ENCODE results near the gene DDX24.

Gene DDX24

DNA sequence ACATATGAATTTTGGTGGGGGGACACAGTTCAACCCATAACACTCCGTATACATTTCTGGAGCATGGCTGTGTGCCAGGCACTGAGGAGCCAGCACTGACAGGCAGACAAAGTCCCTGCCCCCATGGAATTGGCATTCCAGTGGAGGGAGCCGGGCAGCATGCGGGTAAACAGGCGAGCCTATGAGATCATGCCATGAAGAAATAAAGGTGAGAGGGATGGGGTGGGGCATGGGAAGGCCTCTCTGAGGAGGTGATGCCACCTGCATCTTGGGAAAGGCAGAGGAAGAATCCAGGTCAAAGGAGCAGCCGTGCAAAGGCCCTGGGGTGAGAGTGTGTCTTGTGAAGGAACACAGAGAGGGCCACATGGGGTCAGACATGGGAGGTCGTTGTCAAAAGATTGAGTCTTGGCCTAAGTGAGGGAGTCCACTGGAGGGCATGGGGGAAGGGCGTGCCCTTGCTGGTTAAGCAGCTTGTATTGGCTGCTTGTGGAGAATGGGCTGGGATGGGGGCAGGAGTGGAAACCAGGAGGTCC lies 51.3 kb downstream of the DDX24 start:
- no peak for DNase-seq

DNA sequence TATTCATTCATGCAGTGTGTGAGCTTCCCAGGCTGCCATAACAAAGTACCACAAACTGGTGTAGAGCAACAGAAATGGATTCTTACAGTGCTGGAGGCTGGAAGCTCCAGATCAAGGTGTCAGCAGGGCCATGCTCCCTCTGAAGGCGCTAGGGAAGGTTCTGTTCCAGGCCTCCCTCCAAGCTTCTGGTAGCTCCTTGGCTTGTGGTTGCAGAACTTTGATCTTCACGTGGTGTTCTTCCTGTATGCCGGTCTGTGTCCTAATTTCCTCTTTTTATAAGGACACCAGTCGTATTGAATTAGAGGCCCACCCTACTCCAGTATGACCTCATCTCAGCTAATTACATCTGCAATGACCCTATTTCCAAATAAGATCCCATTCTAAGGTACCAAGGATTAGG lies 51.7 kb downstream of the DDX24 start:
- DNase-seq, result no peak

DNA sequence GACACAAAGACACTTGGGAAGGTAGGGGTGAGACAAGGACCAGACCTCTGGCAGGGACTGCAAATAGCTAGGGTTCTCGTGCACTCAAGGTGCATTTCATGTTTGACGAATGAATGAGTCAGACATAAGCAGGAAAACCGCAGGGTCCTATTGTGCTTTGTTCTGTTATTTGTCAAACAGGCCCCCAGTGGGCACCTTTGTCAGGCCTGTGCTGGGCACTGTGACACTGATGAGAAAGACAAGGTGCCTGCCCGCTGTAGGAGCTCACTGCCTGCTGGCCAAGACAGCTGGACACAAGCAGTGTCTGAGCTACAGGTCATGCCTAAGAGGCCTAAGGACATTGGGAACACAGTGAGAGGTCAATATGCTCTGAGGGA lies 52.6 kb downstream of the DDX24 start:
- DNase-seq, result no peak

DNA sequence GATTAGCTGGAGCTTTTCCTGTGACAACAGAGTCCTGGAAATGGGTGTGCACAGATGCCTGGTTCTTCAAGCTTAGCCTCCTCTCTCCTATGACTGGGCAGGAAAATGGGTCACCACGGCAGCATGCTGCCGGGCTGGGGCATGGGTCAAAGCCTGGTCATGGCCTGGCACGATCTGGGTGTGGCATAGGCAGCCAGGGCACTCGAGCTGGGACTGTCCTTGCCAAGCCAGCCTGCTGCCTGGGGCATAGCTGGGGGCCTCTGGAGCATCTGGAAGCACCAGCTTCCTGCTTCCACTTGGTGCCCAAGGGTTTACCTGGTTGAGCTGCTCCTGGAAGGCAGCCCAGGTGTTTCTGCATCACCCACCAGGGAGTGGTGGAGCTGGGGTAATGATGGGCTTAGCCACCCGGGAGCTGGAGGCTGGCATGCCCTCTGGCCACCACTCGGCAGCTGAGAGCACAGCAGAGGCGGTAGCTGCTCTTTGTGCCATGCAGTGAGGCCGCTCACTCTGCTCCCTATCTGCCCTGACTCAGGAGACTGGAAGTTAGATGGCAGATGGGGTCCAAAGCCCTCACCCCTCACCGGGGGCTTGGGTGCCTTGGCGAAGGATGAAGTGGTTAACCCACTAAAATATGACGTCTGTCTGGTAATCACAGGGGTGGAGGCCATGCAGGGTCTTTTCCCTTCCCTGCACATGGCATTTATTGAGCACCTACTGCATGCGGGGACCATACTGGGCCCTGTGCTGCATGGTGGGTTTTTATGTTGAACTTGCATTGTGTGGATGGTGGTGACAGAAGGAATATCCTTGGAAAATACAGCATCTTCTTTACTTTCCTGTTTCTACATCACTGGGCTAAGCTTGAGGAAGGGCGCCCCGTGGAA lies 53.2 kb downstream of the DDX24 start:
- no peak for DNase-seq

DNA sequence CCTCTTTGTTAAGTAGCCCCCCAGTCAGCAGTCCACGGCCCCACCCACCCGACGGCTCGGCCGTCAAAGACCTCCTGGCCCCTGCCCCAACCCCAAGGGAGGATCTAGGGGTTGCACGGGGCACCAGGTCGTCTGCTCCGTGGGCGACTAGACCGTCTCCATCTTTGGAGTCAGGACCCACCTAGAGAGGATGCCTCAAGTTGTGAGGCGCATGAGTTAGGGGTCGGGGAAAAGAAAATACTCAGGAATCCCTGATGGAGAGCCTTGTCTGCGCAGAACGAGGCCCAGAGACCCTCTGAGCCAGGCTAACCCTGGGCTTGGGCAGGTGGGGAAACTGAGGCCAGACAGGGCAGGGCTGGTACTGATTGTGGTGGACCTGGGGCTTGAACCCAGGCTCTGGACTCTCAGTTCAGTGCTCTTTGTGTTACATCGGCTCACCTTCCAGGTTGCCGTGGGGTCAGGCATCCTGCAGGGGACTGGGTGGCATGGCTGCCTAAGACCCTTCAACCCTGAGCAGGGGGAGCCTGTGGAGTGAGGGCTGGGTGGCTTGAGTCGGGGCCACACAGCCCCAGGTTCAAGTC lies 54.0 kb downstream of the DDX24 start:
- no peak for DNase-seq

- peak; percentile 97 for DNase-seq
Observed at GRCh38 chr14:94026173-94026888, 54.7 kb downstream of the DDX24 start, which contains the start of gene OTUB2. OTUB2 (plus strand) TSS chr14:94026340; CDS start chr14:94026538, 198 bp downstream.

DNA sequence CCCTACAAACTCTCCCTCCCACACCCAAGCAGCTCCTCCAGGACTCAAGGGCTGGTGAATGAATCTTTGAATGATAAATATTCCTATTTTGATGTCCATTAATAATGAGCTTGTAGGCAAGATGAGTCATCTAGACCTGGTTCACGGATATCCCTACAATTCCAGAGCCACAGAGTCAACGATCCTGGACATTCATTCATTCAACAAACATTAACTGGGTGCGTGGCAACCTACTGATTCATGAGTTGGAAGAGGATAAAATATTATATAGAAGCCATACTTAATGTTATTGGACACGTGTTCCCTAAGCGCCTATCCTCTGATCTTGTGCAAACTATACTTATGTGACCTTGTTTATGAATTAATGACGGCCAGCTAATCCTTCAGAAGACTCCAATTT lies 55.3 kb downstream of the DDX24 start:
- no peak for DNase-seq

- DNase-seq, result no peak
Observed at GRCh38 chr14:94024549-94024948, 56.5 kb downstream of the DDX24 start.

DNA sequence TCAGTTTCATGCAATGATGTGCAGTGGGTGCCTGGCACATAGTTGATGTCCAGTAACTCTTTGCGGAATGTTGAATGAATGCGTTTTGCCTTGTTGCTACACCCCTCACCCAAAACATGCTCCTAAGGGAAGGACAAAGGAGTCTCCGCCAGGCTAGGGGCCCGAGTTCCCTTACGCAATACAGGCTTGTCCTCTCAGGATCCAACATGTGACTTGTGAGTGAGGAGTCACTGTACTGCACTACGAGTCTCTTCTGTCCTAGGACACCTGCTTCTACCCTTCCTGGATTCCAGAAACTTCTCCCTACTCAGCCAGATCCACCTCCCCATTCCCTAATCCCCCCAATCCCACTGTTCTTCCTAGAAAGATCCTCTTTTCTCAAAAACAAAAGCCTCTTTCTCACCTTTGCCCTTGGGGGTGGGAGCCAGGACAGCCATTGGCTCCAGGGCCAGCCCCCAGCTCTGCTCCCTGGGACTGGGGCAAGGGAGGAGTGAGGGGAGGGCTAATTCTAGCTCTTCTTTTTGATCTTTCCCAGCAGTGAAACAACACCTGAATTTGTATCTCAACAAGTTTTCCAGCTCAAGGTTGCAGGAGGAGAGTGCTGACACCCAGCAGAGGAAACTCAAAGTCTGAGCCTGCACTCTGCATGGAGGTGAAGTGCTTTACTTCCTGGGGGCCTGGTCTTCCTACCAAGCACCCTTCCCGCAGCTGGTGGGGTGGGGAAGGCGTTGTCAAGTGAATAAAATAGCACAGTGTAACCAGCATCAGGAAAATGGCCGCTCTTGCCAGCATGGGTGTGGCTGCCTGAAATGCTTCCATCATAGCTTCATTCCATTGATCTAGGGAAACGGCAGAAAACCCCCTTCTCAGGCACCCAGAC lies 58.2 kb downstream of the DDX24 start:
- DNase-seq, result no peak

GRCh38 chr14:94021416-94022157 lies 59.4 kb downstream of the DDX24 start:
- DNase-seq, result peak; percentile 26

- no peak for DNase-seq
Observed at GRCh38 chr14:94021001-94021400, 60.0 kb downstream of the DDX24 start.

GRCh38 chr14:94020267-94020666 lies 60.7 kb downstream of the DDX24 start:
- no peak for DNase-seq

GRCh38 chr14:94019329-94019728 lies 61.7 kb downstream of the DDX24 start:
- no peak for DNase-seq

DNA sequence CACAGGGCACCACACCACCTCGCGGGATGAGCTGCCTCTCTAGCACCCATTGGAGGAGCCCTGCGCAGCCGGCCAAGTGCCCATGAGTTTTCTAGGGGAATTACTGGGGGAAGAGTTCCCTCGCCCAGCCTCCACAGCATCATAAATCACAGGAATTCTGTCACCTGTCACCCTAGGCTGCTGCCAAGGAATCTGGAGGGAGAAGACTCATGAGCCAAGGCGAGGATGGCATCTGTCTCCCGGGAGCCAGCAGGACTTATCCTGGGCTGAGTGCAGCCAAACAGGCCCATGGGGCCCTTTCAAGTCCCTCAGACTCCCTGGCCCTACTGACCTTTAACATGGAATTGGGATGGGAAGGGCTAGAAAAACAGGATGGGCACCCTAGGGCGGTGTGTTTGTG lies 62.7 kb downstream of the DDX24 start:
- no peak for DNase-seq

GRCh38 chr14:94016446-94016976 lies 64.5 kb downstream of the DDX24 start:
- DNase-seq, result no peak

DNA sequence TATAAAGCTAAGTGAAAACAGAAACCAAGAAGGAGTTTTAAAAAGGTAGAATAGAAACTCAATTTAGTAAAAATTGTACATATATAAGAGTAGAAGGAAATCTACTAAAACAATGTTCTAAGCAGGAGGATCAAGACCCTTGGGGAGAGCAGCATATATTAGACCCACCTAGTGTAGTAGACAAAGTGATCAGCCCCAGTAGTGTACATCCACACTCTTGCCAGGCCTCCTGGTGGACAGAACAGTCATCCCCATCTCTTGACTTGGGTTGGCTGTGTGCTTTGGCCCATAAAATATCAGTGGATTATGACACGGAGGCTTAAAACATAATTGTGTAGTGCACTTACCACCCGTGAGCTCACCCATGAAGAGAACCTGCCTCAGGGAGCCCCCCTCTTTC lies 65.8 kb downstream of the DDX24 start:
- DNase-seq, result no peak

- no peak for DNase-seq
Observed at GRCh38 chr14:94014382-94014781, 66.6 kb downstream of the DDX24 start.

GRCh38 chr14:94011795-94012194 lies 69.2 kb downstream of the DDX24 start:
- no peak for DNase-seq

- no peak for DNase-seq
Observed at GRCh38 chr14:94010625-94011024, 70.4 kb downstream of the DDX24 start.

DNA sequence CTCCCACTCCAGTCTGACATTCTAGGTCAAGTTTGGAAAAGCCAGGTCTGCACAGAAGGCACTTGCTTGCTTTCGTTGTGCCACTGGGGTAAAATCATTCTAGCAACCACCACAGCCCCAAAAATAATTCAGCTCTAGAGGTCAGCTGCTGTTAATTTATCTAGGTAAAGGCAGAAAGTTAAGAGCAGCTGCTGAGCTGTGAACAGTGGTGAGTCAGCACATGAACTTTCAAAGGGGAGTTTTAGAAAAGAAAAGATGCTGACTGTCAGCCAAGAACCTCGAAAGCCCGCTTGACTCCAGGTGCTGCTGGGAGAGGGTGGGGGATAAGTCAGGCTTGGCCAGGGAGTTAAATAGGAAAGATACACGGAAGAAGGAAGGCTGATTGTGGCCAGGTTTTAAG lies 71.2 kb downstream of the DDX24 start:
- DNase-seq, result no peak

DNA sequence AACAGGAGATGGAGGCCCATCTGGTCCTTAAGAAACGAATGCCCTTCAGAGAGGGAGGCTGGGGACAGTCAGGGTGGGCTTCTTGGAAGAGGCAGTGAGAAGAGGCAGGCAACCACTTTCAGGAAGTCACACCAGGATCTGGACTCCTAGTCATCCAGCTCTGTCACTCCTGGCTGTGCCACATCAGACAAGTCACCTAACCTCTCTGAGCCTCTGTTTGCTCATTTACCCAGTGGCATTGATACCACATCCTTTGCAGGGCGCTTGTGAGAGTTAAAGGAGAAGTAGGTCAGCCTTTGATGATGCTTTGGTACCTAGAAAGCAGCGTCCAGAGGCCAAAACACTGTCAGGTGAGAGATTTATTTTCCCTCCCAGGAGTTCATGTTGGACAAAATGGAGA lies 72.8 kb downstream of the DDX24 start:
- DNase-seq, result no peak

Data from stimulated activated CD4-positive, alpha-beta T cell treated with anti-CD3 and anti-CD28 coated beads, Interleukin-1b, Interleukin-23, amount 100 ng/mL, for 48 hours (primary cell).